ENCODE measurements around the gene RPL19. TPM values are rescaled to one million over a fixed set of nuclear protein-coding genes. Genes with fewer than 3 reads are reported as not detected.

The RPL19 gene
- total and polyA plus RNA-seq, 8 donors: 1,114 to 4,546 (median 2,476) TPM

- 69 to 80% (median 70%) methylated on average over 7 of the region's 7 CpGs for WGBS, 5 donors
- intact Hi-C loops (cut with DNase I; ENCODE audit: low total_unique reads): no loop called here
- no peaks in the 10 kb centered on the region for H3K36me3 ChIP-seq
- TF ChIP-seq CTCF (IDR thresholded peaks at IDR 0.05): no peak
- no peak for TF ChIP-seq EP300 (IDR thresholded peaks at IDR 0.05)
- no peak for TF ChIP-seq POLR2A (IDR thresholded peaks at IDR 0.05)
- TF ChIP-seq POLR2AphosphoS5 (IDR thresholded peaks at IDR 0.05): no peak
- no peak overlapping the region for H3K4me3 ChIP-seq
- H3K27me3 ChIP-seq: peaks cover 0 to 11% (median 10%) of the 10 kb centered on the region in 3 donors
- no peaks in the 10 kb centered on the region for H3K9me3 ChIP-seq
- no peak overlapping the region for H3K27ac ChIP-seq
- no peak for DNase-seq
- peaks cover 16 to 29% (median 26%) of the 10 kb centered on the region in 4 donors for H3K4me1 ChIP-seq
These were observed 43.6 kb upstream of the RPL19 start for GRCh38 chr17:39156491-39156890.

GRCh38 chr17:39158623-39159022 lies 41.5 kb upstream of the RPL19 start:
- H3K27ac ChIP-seq: no peak overlapping the region
- TF ChIP-seq EP300 (IDR thresholded peaks at IDR 0.05) (no peak), POLR2A (IDR thresholded peaks at IDR 0.05) (no peak), CTCF (IDR thresholded peaks at IDR 0.05) (no peak), POLR2AphosphoS5 (IDR thresholded peaks at IDR 0.05) (no peak)
- H3K9me3 ChIP-seq: no peaks in the 10 kb centered on the region
- DNase-seq: no peak
- intact Hi-C loops (cut with DNase I; ENCODE audit: low total_unique reads): no loop called here
- H3K4me1 ChIP-seq: peaks cover 0 to 8% (median 5%) of the 10 kb centered on the region in 4 donors
- H3K36me3 ChIP-seq: no peaks in the 10 kb centered on the region
- 88 to 98% (median 97%) methylated on average over 2 of the region's 2 CpGs for WGBS, 5 donors
- H3K27me3 ChIP-seq: no peaks in the 10 kb centered on the region
- no peak overlapping the region for H3K4me3 ChIP-seq

GRCh38 chr17:39161962-39162361 lies 38.1 kb upstream of the RPL19 start:
- no peak for DNase-seq
- no peaks in the 10 kb centered on the region for H3K36me3 ChIP-seq
- peaks cover 17 to 32% (median 29%) of the 10 kb centered on the region in 4 donors for H3K4me1 ChIP-seq
- 71 to 86% (median 75%) methylated on average over 2 of the region's 2 CpGs for WGBS, 5 donors
- TF ChIP-seq CTCF (IDR thresholded peaks at IDR 0.05) (no peak), EP300 (IDR thresholded peaks at IDR 0.05) (no peak), POLR2A (IDR thresholded peaks at IDR 0.05) (no peak), POLR2AphosphoS5 (IDR thresholded peaks at IDR 0.05) (no peak)
- no peaks in the 10 kb centered on the region for H3K9me3 ChIP-seq
- intact Hi-C loops (cut with DNase I; ENCODE audit: low total_unique reads): no loop called here
- no peak overlapping the region for H3K4me3 ChIP-seq
- peaks cover 0 to 10% (median 6%) of the 10 kb centered on the region in 3 donors for H3K27me3 ChIP-seq
- H3K27ac ChIP-seq: no peak overlapping the region

- TF ChIP-seq CTCF (IDR thresholded peaks at IDR 0.05) (peak in 5 of 7 experiments; percentile 75 to 89 (median 77)), EP300 (IDR thresholded peaks at IDR 0.05) (no peak)
- Histone ChIP-seq H3K27ac (peak overlapping the region in 2 of 5 donors; percentile 22 to 65), H3K4me3 (peak overlapping the region; percentile 46 to 55 (median 52)), H3K9me3 (no peaks in the 10 kb centered on the region), H3K36me3 (no peaks in the 10 kb centered on the region), H3K27me3 (peaks cover 0 to 10% (median 6%) of the 10 kb centered on the region in 3 donors), H3K4me1 (peaks cover 17 to 41% (median 31%) of the 10 kb centered on the region in 4 donors)
- 1% methylated on average over 15 of the region's 15 CpGs for WGBS, 5 donors
- peak; percentile 93 to 94 for DNase-seq
- intact Hi-C loops (cut with DNase I; ENCODE audit: low total_unique reads): no loop called here
These were observed 35.4 kb upstream of the RPL19 start for GRCh38 chr17:39164675-39165143.

Measured in stomach (tissue), 9 donors.